Stimulated activated CD4-positive, alpha-beta T cell treated with anti-CD3 and anti-CD28 coated beads, Interleukin-1b, Interleukin-23, amount 100 ng/mL, for 4 hours (primary cell): ENCODE results near the gene JMJD7.
"Not testable (repeated sequence)": the region's sequence is repeated elsewhere in the genome, so short reads cannot be mapped to it uniquely, and the experiment has no call there.

Experiments used
- DNase-seq, 2 donors: peaks; one replicate each; pipeline ENCODE4 v3.0.0-alpha.2; 2020; ENCODE audit warnings: low read depth in 2 of 2

Gene JMJD7

DNA sequence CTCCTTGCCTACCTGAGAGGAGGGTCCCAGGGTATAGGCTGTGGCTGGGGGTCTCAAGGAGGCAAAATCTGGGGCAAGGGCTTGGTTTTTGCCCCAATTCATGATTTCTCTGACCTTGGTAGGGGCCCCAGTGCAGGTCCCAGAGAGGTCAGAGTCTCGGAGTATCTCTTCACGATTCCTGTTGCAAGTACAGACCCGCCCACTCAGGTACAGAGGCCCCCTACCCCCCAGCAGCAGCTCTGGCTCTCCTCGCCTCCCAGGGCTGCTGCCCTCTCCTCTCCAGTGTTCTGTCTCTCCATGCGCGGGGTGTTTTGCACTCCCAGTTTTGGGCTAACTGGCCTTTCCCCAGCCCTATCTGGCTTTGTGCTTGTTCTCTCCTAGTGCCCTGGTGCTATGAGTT is 5.4 kb upstream of the JMJD7 start:
- DNase-seq = no peak

DNA sequence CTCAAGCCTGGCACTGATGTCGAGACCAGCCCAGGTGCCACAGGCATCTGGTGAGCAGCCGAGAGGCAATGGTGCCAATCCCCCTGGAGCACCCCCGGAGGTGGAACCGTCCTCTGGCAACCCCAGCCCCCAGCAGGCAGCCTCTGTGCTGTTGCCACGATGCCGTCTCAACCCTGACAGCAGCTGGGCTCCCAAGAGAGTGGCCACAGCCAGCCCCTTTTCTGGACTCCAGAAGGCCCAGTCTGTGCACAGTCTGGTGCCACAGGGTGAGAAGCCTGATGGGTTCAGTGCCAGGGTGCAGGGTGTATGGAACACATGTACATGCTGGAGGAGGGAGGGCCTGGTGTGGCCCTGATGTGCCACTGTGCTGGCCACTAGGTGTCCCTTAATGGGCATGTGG is 4.9 kb upstream of the JMJD7 start:
- no peak for DNase-seq

DNA sequence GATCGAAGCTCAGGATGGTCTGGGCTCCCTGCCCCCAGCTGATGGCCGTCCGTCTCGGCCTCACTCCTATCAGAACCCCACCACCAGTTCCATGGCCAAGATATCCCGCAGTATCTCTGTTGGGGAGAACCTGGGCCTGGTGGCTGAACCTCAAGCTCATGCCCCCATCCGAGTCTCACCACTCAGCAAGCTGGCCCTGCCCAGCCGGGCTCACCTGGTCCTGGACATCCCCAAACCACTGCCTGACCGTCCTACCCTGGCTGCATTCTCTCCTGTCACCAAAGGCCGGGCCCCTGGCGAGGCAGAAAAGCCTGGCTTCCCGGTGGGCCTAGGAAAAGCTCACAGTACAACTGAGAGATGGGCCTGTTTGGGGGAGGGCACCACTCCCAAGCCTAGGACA is 4.4 kb upstream of the JMJD7 start:
- DNase-seq = no peak

DNA sequence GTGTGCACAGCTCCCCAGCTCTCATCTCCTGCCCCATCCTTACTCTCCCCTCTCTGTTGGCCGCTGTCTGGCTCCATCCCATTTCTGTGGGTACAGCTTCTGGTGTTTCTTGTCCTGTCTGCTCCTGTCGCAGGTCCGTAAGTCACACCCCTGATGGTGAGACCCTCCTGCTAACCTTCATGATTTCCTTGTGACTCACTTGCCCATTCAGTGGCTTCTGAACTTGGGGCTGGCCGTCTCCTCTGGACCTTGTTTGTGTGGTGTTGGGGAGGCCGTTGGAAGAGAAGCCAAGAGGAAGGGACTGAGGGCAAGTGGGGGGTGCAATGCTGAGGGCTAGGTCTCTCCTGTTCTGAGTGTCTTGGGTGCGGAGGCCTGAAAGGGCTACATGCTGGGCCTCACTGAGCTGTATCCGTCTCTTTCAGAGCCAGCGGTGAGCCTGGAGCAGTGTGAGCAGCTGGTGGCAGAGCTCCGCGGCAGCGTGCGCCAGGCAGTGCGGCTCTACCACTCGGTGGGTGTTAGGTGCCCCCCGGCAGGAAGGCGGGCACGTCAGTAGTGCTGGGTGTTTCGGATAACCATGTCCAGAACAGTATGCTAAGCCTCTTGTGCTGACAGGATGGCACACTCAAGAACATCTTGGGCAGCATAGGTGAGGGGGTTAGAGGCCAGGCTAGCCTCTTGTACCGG is 3.7 kb upstream of the JMJD7 start:
- DNase-seq = no peak

DNA sequence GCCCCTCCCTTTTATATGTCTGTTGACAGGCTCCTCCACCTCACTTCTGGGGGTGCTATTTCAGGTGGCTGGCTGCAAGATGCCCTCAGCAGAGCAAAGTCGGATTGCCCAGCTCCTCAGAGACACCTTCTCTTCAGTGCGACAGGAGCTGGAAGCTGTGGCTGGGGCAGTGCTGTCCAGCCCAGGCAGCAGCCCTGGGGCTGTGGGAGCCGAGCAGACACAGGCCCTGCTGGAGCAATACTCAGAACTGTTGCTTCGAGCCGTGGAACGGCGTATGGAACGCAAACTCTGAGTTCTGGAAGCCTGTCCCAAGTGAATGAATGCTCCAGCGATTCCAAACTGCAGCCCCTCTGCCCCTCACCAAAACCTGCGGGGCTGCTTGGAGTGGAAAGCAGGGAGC is 2.7 kb upstream of the JMJD7 start:
- DNase-seq = no peak

DNA sequence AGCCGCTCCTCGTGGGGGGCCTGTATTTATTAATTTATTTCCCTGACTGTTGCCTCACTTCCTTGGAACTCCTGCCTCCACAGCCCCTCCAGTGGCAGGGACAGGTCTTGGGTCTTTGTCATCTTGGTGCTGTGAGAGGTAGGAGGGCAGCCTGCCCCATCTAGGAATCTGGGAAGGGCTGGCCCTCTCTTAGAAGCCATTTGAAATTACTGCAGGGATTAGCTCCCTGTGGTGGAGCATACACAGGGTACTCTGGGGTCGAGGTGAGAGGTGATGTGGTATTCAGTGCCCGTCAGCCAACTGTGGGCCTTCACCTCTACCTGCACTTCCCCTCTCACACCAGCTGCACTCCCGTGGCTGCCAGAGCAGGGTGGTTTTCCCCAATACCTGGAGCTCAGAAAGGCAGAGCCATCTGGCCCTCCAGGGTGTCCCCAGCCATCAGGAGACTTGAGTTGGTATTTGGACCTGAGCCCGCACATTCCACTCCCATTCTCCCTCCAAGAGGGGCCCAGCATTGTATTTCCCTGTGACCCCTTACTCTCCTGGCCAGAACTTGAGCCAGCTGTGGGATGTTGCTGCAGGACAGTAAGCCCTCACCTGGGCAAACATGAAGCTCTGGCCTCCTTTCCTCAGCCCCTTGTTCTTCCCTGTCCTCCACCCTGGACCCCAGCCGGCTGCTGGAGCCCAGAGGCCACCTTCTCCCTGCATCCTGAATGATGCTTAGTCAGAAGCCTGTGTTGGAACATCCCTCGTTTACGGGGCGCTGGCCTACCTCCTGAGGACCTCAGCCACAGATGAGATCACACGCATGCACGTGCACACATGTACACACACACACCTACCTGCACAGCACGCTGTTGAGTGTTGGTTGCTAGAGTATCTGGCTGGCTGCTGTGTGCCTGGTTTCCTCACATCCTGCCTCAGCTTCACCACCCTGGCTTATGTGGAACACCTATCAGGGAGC is 2.0 kb upstream of the JMJD7 start:
- no peak for DNase-seq

- DNase-seq = peak in 1 of 2 donors; percentile 8
Observed at GRCh38 chr15:41827290-41827879, 507 bp upstream of the JMJD7 start.

DNA sequence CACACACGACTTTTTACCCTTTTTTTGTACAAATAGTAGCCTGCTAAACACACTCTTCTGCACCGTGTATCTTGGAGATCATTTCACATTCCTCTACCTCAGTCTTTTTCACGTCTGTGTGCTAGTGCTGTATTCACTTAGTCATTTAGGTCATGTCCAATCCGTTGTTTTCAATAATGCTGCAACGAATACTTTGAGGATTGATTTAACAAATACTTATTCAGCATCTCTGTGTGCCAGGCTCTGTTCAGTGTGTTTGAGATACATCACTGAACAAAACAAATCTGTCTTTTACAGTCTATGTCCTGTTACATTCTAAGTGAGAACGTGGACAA is 882 bp downstream of the JMJD7 start:
- no peak for DNase-seq

GRCh38 chr15:41829959-41830646 is 2.2 kb downstream of the JMJD7 start:
- no peak for DNase-seq

DNA sequence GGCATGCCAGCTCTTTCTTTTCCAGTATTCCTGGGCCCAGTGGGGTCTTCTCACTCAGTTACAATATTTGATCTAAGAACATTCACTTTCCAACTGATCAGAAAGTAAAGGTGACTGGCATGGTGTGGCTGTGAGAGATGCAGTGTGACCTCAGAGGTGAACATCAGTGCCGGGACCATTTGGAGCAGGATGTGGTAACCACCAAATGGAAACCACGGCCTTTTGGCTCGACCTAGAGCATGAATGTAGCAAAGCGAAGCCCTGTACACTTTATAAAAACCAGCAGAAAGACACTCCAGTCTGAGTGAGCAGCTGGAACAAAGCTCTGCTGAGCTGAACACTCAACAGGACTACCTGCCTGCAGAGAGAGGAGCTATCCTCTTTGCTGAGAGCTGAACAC is 3.4 kb downstream of the JMJD7 start:
- not testable (repeated sequence) for DNase-seq

DNA sequence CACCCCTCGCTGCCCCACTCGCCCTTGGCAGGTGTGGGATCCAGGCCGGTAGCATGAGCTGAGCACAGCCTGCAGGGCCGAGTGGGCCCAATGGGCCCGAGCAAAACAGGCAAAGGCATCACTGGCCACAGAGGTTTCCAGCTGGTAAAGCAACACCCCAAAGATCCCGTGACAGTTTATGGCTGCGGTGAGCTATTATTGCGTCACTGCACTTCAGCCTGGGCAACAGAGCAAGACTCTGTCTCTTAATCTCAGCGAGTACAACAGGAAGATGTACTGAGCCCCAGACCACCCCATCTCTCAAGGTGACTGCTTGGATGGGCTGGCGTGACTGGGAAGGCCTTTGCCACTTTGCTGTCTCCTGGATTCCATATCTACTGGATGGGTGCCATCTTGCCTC is 4.3 kb downstream of the JMJD7 start:
- no peak for DNase-seq

DNA sequence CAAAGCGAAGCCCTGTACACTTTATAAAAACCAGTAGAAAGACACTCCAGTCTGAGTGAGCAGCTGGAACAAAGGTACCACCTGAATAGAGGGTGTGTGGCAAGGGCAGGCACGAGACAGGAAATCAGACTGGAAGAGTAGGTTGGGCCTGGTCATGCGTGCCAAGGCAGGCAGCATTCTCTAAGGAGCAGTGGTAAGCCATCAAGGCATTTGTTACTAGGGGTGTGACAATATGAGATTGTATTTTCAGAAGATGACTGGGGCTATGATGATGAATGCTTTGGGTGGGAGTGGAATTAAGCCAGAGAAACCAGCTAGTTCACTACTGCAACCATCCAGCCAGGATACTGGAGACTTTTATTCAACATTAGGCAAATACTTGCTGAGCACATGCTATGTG is 5.0 kb downstream of the JMJD7 start:
- DNase-seq = no peak

DNA sequence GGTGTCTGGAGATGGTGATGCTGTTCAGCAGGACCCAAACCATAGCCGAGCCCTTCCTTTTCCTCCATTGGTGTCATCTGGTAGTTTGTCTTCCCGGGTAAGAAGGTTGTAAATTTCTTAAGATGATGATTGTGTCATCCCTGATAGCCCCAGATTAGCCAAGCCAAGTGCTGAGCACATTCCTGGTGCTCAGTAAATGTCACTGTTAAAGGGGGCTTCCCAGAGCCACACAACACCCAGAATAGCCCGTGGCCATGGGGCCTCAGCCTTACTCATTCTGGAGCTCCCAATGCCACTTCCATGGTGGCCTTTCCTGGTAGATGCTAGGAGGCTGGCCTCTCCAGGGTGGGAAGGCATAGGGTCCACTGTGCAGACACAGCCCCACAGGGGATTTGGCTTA is 6.2 kb downstream of the JMJD7 start:
- DNase-seq = no peak

GRCh38 chr15:41836073-41836472 is 8.2 kb downstream of the JMJD7 start:
- DNase-seq = no peak

- DNase-seq = no peak
Observed at GRCh38 chr15:41836713-41837454, 9.0 kb downstream of the JMJD7 start.

DNA sequence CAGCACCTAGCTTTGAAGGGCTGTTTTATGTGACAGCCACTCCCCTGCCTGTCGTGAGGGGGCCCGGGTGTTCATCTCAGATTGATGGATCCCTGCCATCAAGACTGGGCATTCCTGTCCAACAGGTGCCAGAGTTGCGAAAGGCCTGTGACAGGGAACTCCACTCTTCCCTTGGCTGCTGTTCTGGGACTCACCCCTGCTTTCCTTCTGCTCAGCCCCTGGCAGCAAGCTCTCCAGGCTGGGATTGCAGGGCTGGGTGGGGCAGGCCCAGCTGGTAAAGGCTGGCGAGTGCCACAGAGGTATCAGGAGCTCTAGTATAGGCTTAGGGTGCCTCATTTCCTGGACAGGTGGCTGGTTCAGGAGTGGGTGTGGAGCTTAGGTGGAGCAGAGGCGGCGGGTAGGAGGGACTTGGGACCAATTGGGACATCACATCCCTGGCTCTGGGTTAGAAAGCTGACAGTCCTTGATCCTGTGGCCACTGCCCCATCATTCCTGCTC is 10.6 kb downstream of the JMJD7 start, which contains the start of gene PLA2G4B:
Gene PLA2G4B (plus strand): TSS at position 448 of the 498 bp plus-strand sequence. CDS start 67 bp downstream, outside the sequence.
- no peak for DNase-seq

GRCh38 chr15:41839781-41840491 is 12.0 kb downstream of the JMJD7 start:
- DNase-seq = no peak

DNA sequence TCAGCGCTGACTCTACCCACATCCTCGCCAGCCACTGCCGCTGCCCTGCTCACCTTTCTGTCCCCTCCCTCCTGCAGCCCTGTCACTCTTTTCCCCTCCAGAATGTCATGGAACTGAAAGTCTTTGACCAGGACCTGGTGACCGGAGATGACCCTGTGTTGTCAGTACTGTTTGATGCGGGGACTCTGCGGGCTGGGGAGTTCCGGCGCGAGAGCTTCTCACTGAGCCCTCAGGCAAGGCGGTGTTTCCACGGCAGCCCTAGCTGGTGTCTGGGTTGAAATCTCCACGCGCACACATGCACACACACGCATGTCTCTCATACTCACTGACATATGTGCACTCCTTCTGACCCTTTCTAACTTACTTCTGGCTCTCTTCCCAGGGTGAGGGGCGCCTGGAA is 12.8 kb downstream of the JMJD7 start:
- DNase-seq = no peak

DNA sequence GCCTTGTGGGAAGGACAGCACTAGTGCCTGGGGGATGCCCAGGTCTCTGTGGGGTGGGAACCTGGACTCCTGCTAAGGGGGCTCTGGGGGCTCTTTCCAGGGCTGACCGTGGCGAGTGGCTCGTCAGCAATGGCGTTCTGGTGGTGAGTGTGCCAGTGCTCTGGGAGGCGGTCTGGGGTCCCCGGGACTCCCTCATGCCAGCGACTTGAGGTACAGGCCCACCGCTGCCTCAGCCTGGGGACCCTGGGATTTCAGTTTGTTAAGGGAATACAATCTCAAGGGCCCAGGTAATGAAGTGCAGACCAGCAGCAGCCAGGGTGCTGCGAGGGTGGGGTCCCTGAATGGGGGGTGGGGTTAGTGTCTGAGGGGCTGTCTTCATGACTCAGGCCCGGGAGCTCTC is 13.2 kb downstream of the JMJD7 start:
- no peak for DNase-seq

GRCh38 chr15:41842229-41842628 is 14.3 kb downstream of the JMJD7 start:
- no peak for DNase-seq

- DNase-seq = no peak
Observed at GRCh38 chr15:41843571-41843970, 15.7 kb downstream of the JMJD7 start.
